HEK293 (cell line): Measurements from ENCODE around the gene GPHN.

ENCODE experiments used
- CTCF ChIA-PET: fragments of 350-600 bp; formaldehyde crosslinking; extraction: SDS; loops from one replicate; lab custom pipeline; 2021; ENCODE audit warnings: antibody characterized with exemption; lab: Yijun Ruan, JAX
- POLR2A ChIA-PET: fragments of 300-600 bp; formaldehyde crosslinking; extraction: SDS; loops from one replicate; lab custom pipeline; 2020; ENCODE audit warnings: antibody characterized with exemption, inconsistent platforms; lab: Yijun Ruan, JAX
- H3K27ac ChIP-seq: fragments of 200-500 bp; sonication (Bioruptor generic); 2 replicates; pipeline ENCODE4 v1.5.1; 2014; ENCODE audit warnings: low read depth, low read length, control low read depth, inconsistent platforms; ENCODE audit errors: extremely low read depth
- H3K36me3 ChIP-seq, 2 experiments: fragments of 200-500 bp in 1 of 2; sonication (Bioruptor generic) in 1 of 2; 1 replicate in 1 of 2; 2 replicates in 1 of 2; pipeline ENCODE4 v1.5.1; 2014 to 2017; ENCODE audit warnings: inconsistent platforms in 2 of 2, low read length in 2 of 2; ENCODE audit not compliant: control insufficient read depth in 2 of 2, insufficient read depth in 1 of 2
- H3K4me1 ChIP-seq: fragments of 200-500 bp; sonication (Bioruptor generic); 2 replicates; pipeline ENCODE4 v1.5.1; 2014; ENCODE audit warnings: mild to moderate bottlenecking, low read length, inconsistent platforms; ENCODE audit not compliant: control insufficient read depth, insufficient read depth
- H3K4me3 ChIP-seq: 2 replicates; pipeline ENCODE4 v1.5.1; 2011; ENCODE audit warnings: low read depth, mild to moderate bottlenecking, control low read depth, low read length, moderate library complexity
- H3K9me3 ChIP-seq: fragments of 200-500 bp; sonication (Bioruptor generic); 2 replicates; pipeline ENCODE4 v1.5.1; 2014; ENCODE audit warnings: low read depth, low read length, inconsistent platforms; ENCODE audit not compliant: control insufficient read depth, insufficient read depth
- BCL11B ChIP-seq: fragments of 450-650 bp; formaldehyde crosslinking; IDR thresholded peaks from 2 replicates; pipeline ENCODE4 v1.5.1; 2016; ENCODE audit warnings: low read depth, missing biosample characterization, missing genetic modification characterization
- BCL6B ChIP-seq: fragments of 450-650 bp; formaldehyde crosslinking; IDR thresholded peaks from 2 replicates; pipeline ENCODE4 v1.5.1; 2017; ENCODE audit warnings: missing biosample characterization, missing genetic modification characterization
- FEZF1 ChIP-seq: fragments of 450-650 bp; formaldehyde crosslinking; IDR thresholded peaks from 2 replicates; pipeline ENCODE4 v1.5.1; 2016; ENCODE audit warnings: missing biosample characterization, missing genetic modification characterization
- IKZF3 ChIP-seq: fragments of 450-650 bp; IDR thresholded peaks from 2 replicates; pipeline ENCODE4 v1.5.0; 2018; ENCODE audit warnings: missing biosample characterization, mild to moderate bottlenecking, missing genetic modification characterization, moderate library complexity
- KLF16 ChIP-seq: fragments of 450-650 bp; formaldehyde crosslinking; IDR thresholded peaks from 2 replicates; pipeline ENCODE4 v1.5.1; 2017; ENCODE audit warnings: missing biosample characterization, missing genetic modification characterization
- KLF9 ChIP-seq: fragments of 450-650 bp; formaldehyde crosslinking; IDR thresholded peaks from 2 replicates; pipeline ENCODE4 v1.5.1; 2016; ENCODE audit warnings: missing biosample characterization, missing genetic modification characterization, low read depth
- PBX3 ChIP-seq: sonication (generic); formaldehyde crosslinking; IDR thresholded peaks from 2 replicates; pipeline ENCODE4 v1.8.1; 2022; ENCODE audit warnings: mild to moderate bottlenecking, moderate library complexity, missing genetic modification reagents
- PRDM1 ChIP-seq: fragments of 450-650 bp; formaldehyde crosslinking; IDR thresholded peaks from 2 replicates; pipeline ENCODE4; 2016; ENCODE audit warnings: missing biosample characterization, missing genetic modification characterization
- SP2 ChIP-seq: fragments of 450-650 bp; formaldehyde crosslinking; IDR thresholded peaks from 2 replicates; pipeline ENCODE4 v1.5.1; 2016; ENCODE audit warnings: missing biosample characterization, missing genetic modification characterization
- ZBTB1 ChIP-seq: fragments of 450-650 bp; formaldehyde crosslinking; IDR thresholded peaks from 2 replicates; pipeline ENCODE4 v1.5.1; 2016; ENCODE audit warnings: missing biosample characterization, missing genetic modification characterization
- ZEB2 ChIP-seq: fragments of 450-650 bp; formaldehyde crosslinking; IDR thresholded peaks from 2 replicates; pipeline ENCODE4 v1.5.1; 2016; ENCODE audit warnings: missing biosample characterization, missing genetic modification characterization
- ZNF114 ChIP-seq: fragments of 450-650 bp; formaldehyde crosslinking; IDR thresholded peaks from 2 replicates; pipeline ENCODE4 v1.5.0; 2017; ENCODE audit warnings: missing biosample characterization, missing genetic modification characterization
- ZNF174 ChIP-seq: fragments of 450-650 bp; formaldehyde crosslinking; IDR thresholded peaks from 2 replicates; pipeline ENCODE4 v1.5.0; 2017; ENCODE audit warnings: missing biosample characterization, mild to moderate bottlenecking, missing genetic modification characterization
- ZNF266 ChIP-seq: fragments of 450-650 bp; formaldehyde crosslinking; IDR thresholded peaks from 2 replicates; pipeline ENCODE4 v1.5.1; 2016; ENCODE audit warnings: missing biosample characterization, missing genetic modification characterization, low read depth
- ZNF362 ChIP-seq: fragments of 450-650 bp; formaldehyde crosslinking; IDR thresholded peaks from 2 replicates; pipeline ENCODE4 v1.5.1; 2016; ENCODE audit warnings: missing biosample characterization, missing genetic modification characterization
- ZNF404 ChIP-seq: fragments of 450-650 bp; formaldehyde crosslinking; IDR thresholded peaks from 2 replicates; pipeline ENCODE4 v1.5.1; 2017; ENCODE audit warnings: missing biosample characterization, missing genetic modification characterization
- ZNF501 ChIP-seq: fragments of 450-650 bp; formaldehyde crosslinking; IDR thresholded peaks from 2 replicates; pipeline ENCODE4 v1.5.1; 2016; ENCODE audit warnings: missing biosample characterization, missing genetic modification characterization
- ZNF654 ChIP-seq: fragments of 450-650 bp; formaldehyde crosslinking; IDR thresholded peaks from 2 replicates; pipeline ENCODE4 v1.5.1; 2016; ENCODE audit warnings: low read depth, missing biosample characterization, missing genetic modification characterization
- ZNF777 ChIP-seq: fragments of 450-650 bp; formaldehyde crosslinking; IDR thresholded peaks from 2 replicates; pipeline ENCODE4 v1.5.1; 2017; ENCODE audit warnings: missing biosample characterization, missing genetic modification characterization, borderline replicate concordance
- ZSCAN16 ChIP-seq: fragments of 450-650 bp; formaldehyde crosslinking; IDR thresholded peaks from 2 replicates; pipeline ENCODE4 v1.5.1; 2016; ENCODE audit warnings: missing biosample characterization, missing genetic modification characterization
- TF ChIP-seq, protein P1 (sequence below): fragments of 450-650 bp; formaldehyde crosslinking; IDR thresholded peaks from 2 replicates; pipeline ENCODE4 v1.5.1; 2016; ENCODE audit warnings: missing biosample characterization, missing genetic modification characterization
- TF ChIP-seq, protein P2 (sequence below): fragments of 450-650 bp; formaldehyde crosslinking; IDR thresholded peaks from 2 replicates; pipeline ENCODE4 v1.5.1; 2017; ENCODE audit warnings: missing biosample characterization, missing genetic modification characterization
- TF ChIP-seq, protein P3 (sequence below): fragments of 450-650 bp; formaldehyde crosslinking; IDR thresholded peaks from 2 replicates; pipeline ENCODE4 v1.5.1; 2016; ENCODE audit warnings: missing biosample characterization, missing genetic modification characterization
- TF ChIP-seq, protein P4 (sequence below): fragments of 450-650 bp; IDR thresholded peaks from 2 replicates; pipeline ENCODE4 v1.5.1; 2018; ENCODE audit warnings: missing biosample characterization, mild to moderate bottlenecking, missing genetic modification characterization

The GPHN gene

GRCh38 chr14:66624336-66624937 lies 116.5 kb downstream of the GPHN start:
- Histone ChIP-seq H3K36me3 (no peaks in the 10 kb centered on the region; a peak in 1 of 3 replicates), H3K27ac (no peak overlapping the region), H3K4me3 (no peak overlapping the region), H3K9me3 (no peaks in the 10 kb centered on the region), H3K4me1 (no peaks in the 10 kb centered on the region)
- CTCF ChIA-PET, result interaction anchor here (0.5 to 2.6 kb wide), 16 partner anchors 9 to 609 kb away, joined by 3 to 20 read pairs (median 3); no protein-coding TSS in a partner anchor
- POLR2A ChIA-PET, result interaction anchor here (0.6 kb wide), 1 partner anchor 433 kb away, joined by 3 read pairs; no protein-coding TSS in a partner anchor
- TF ChIP-seq ZBTB1 (tag by site-specific recombination) (no peak), PRDM1 (tag by site-specific recombination) (no peak), SP2 (no peak), KLF16 (tag by site-specific recombination) (no peak), ZSCAN16 (tag by site-specific recombination) (no peak), ZNF174 (no peak), BCL6B (no peak), ZEB2 (tag by site-specific recombination) (no peak), ZNF266 (tag by site-specific recombination) (no peak), ZNF501 (tag by site-specific recombination) (no peak), BCL11B (no peak), ZNF114 (no peak), ZNF654 (tag by site-specific recombination) (peak; percentile 59), ZNF777 (tag by site-specific recombination) (no peak), PBX3 (CRISPR knock-in tag) (no peak)
- TF ChIP-seq, protein P1, sequence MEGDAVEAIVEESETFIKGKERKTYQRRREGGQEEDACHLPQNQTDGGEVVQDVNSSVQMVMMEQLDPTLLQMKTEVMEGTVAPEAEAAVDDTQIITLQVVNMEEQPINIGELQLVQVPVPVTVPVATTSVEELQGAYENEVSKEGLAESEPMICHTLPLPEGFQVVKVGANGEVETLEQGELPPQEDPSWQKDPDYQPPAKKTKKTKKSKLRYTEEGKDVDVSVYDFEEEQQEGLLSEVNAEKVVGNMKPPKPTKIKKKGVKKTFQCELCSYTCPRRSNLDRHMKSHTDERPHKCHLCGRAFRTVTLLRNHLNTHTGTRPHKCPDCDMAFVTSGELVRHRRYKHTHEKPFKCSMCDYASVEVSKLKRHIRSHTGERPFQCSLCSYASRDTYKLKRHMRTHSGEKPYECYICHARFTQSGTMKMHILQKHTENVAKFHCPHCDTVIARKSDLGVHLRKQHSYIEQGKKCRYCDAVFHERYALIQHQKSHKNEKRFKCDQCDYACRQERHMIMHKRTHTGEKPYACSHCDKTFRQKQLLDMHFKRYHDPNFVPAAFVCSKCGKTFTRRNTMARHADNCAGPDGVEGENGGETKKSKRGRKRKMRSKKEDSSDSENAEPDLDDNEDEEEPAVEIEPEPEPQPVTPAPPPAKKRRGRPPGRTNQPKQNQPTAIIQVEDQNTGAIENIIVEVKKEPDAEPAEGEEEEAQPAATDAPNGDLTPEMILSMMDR (tag by site-specific recombination), result peak; percentile 29; the same call in 1 of the 2 replicates

- Histone ChIP-seq H3K36me3 (no peaks in the 10 kb centered on the region; a peak in 1 of 3 replicates), H3K4me3 (no peak overlapping the region), H3K4me1 (no peaks in the 10 kb centered on the region), H3K9me3 (no peaks in the 10 kb centered on the region), H3K27ac (no peak overlapping the region)
- CTCF ChIA-PET, result interaction anchor here (0.7 kb wide), 1 partner anchor 270 kb away, joined by 3 read pairs; no protein-coding TSS in a partner anchor
- POLR2A ChIA-PET, result no interaction called here
- TF ChIP-seq, protein P2, sequence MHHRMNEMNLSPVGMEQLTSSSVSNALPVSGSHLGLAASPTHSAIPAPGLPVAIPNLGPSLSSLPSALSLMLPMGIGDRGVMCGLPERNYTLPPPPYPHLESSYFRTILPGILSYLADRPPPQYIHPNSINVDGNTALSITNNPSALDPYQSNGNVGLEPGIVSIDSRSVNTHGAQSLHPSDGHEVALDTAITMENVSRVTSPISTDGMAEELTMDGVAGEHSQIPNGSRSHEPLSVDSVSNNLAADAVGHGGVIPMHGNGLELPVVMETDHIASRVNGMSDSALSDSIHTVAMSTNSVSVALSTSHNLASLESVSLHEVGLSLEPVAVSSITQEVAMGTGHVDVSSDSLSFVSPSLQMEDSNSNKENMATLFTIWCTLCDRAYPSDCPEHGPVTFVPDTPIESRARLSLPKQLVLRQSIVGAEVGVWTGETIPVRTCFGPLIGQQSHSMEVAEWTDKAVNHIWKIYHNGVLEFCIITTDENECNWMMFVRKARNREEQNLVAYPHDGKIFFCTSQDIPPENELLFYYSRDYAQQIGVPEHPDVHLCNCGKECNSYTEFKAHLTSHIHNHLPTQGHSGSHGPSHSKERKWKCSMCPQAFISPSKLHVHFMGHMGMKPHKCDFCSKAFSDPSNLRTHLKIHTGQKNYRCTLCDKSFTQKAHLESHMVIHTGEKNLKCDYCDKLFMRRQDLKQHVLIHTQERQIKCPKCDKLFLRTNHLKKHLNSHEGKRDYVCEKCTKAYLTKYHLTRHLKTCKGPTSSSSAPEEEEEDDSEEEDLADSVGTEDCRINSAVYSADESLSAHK, result no peak
- TF ChIP-seq, protein P3, sequence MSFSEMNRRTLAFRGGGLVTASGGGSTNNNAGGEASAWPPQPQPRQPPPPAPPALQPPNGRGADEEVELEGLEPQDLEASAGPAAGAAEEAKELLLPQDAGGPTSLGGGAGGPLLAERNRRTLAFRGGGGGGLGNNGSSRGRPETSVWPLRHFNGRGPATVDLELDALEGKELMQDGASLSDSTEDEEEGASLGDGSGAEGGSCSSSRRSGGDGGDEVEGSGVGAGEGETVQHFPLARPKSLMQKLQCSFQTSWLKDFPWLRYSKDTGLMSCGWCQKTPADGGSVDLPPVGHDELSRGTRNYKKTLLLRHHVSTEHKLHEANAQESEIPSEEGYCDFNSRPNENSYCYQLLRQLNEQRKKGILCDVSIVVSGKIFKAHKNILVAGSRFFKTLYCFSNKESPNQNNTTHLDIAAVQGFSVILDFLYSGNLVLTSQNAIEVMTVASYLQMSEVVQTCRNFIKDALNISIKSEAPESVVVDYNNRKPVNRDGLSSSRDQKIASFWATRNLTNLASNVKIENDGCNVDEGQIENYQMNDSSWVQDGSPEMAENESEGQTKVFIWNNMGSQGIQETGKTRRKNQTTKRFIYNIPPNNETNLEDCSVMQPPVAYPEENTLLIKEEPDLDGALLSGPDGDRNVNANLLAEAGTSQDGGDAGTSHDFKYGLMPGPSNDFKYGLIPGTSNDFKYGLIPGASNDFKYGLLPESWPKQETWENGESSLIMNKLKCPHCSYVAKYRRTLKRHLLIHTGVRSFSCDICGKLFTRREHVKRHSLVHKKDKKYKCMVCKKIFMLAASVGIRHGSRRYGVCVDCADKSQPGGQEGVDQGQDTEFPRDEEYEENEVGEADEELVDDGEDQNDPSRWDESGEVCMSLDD (tag by site-specific recombination), result no peak
- no peak for TF ChIP-seq FEZF1 (tag by site-specific recombination)
- TF ChIP-seq ZNF404 (tag by site-specific recombination), result no peak
- TF ChIP-seq ZNF362 (tag by site-specific recombination), result no peak
- TF ChIP-seq, protein P4, sequence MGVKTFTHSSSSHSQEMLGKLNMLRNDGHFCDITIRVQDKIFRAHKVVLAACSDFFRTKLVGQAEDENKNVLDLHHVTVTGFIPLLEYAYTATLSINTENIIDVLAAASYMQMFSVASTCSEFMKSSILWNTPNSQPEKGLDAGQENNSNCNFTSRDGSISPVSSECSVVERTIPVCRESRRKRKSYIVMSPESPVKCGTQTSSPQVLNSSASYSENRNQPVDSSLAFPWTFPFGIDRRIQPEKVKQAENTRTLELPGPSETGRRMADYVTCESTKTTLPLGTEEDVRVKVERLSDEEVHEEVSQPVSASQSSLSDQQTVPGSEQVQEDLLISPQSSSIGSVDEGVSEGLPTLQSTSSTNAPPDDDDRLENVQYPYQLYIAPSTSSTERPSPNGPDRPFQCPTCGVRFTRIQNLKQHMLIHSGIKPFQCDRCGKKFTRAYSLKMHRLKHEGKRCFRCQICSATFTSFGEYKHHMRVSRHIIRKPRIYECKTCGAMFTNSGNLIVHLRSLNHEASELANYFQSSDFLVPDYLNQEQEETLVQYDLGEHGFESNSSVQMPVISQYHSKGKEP (tag by site-specific recombination), result no peak
- TF ChIP-seq IKZF3 (tag by site-specific recombination), result no peak
- no peak for TF ChIP-seq KLF9 (tag by site-specific recombination)
Measured at GRCh38 chr14:66628636-66629035, 120.7 kb downstream of the GPHN start.
